ENCODE measurements around the gene PHF14. TPM values are rescaled to one million over a fixed set of nuclear protein-coding genes. Genes with fewer than 3 reads are reported as not detected.

The PHF14 gene
- total RNA-seq, 2 donors from 2014 or later = 11.9 to 28.3 TPM

GRCh38 chr7:10931161-10931560 is 42.5 kb upstream of the PHF14 start:
- Histone ChIP-seq H3K27me3 (no peaks in the 10 kb centered on the region), H3K4me1 (peaks cover 13% of the 10 kb centered on the region), H3K27ac (no peak overlapping the region), H3K4me3 (no peak overlapping the region), H3K9me3 (no peaks in the 10 kb centered on the region), H3K36me3 (replicated peaks in 1 of 2; ENCODE audit: insufficient read depth in 1 of 2, low read depth in 2 of 2) (peaks cover 3% of the 10 kb centered on the region in 2 donors)
- no peak for DNase-seq
- intact Hi-C loops (cut with DNase I) = no loop called here
- 79 to 94% methylated on average over 5 of the region's 5 CpGs for WGBS, 2 donors
- no peak for ATAC-seq
- no peak for TF ChIP-seq CTCF (IDR thresholded peaks at IDR 0.05)

- Histone ChIP-seq H3K27me3 (no peaks in the 10 kb centered on the region), H3K4me1 (peaks cover 21% of the 10 kb centered on the region), H3K27ac (peak overlapping the region in 1 of 4 donors; percentile 28), H3K4me3 (no peak overlapping the region), H3K36me3 (replicated peaks in 1 of 2; ENCODE audit: insufficient read depth in 1 of 2, low read depth in 2 of 2) (peaks cover 3% of the 10 kb centered on the region in 2 donors), H3K9me3 (no peaks in the 10 kb centered on the region)
- no peak for DNase-seq
- no peak for ATAC-seq
- no peak for TF ChIP-seq POLR2A (IDR thresholded peaks at IDR 0.05)
- no peak for TF ChIP-seq CTCF (IDR thresholded peaks at IDR 0.05)
- intact Hi-C loops (cut with DNase I) = no loop called here
Observed at GRCh38 chr7:10934292-10934691, 39.4 kb upstream of the PHF14 start.

GRCh38 chr7:10939237-10939910 is 34.3 kb upstream of the PHF14 start:
- H3K27ac ChIP-seq = peak overlapping the region; percentile 90 to 96 (median 93)
- intact Hi-C loops (cut with DNase I) = no loop called here
- no peak for DNase-seq
- WGBS, 2 donors = 0 to 9% methylated on average over 17 to 18 of the region's 18 CpGs
- no peaks in the 10 kb centered on the region for H3K9me3 ChIP-seq
- TF ChIP-seq POLR2A (IDR thresholded peaks at IDR 0.05) (no peak), CTCF (IDR thresholded peaks at IDR 0.05) (no peak)
- peak overlapping the region; percentile 47 to 84 for H3K4me3 ChIP-seq
- ATAC-seq = peak; percentile 2
- H3K27me3 ChIP-seq = no peaks in the 10 kb centered on the region
- no peaks in the 10 kb centered on the region for H3K36me3 ChIP-seq (replicated peaks in 1 of 2; ENCODE audit: insufficient read depth in 1 of 2, low read depth in 2 of 2)
- H3K4me1 ChIP-seq = peaks cover 29% of the 10 kb centered on the region

GRCh38 chr7:10939911-10940703 is 33.6 kb upstream of the PHF14 start:
- peak; percentile 89 to 93 (median 92) for DNase-seq
- Histone ChIP-seq H3K36me3 (replicated peaks in 1 of 2; ENCODE audit: insufficient read depth in 1 of 2, low read depth in 2 of 2) (no peaks in the 10 kb centered on the region), H3K4me1 (peaks cover 23% of the 10 kb centered on the region), H3K4me3 (peak overlapping the region; percentile 47 to 84), H3K9me3 (no peaks in the 10 kb centered on the region), H3K27ac (peak overlapping the region; percentile 90 to 96 (median 93)), H3K27me3 (no peaks in the 10 kb centered on the region)
- peak; percentile 98 for ATAC-seq
- 0 to 1% methylated on average over 25 to 61 of the region's 61 CpGs for WGBS, 2 donors
- TF ChIP-seq POLR2A (IDR thresholded peaks at IDR 0.05) (peak; percentile 87 to 96 (median 95)), CTCF (IDR thresholded peaks at IDR 0.05) (peak in 2 of 7 experiments; percentile 6 to 10)
- intact Hi-C loops (cut with DNase I) = no loop called here

All from body of pancreas (tissue), 4 donors.